Nephron (organoid): Measurements from ENCODE around the gene NPC1L1.
"Not testable (repeated sequence)": the region's sequence is repeated elsewhere in the genome, so short reads cannot be mapped to it uniquely, and the experiment has no call there.

ENCODE experiments used
- H3K27ac Mint-ChIP-seq, 3 experiments: 2 replicates each; pipeline ENCODE4 v1.8.0; 2020; ENCODE audit warnings: mixed read lengths in 3 of 3, mild to moderate bottlenecking in 2 of 3, moderate library complexity in 1 of 3
- H3K27me3 Mint-ChIP-seq: 2 replicates; pipeline ENCODE4 v1.8.0; 2021; ENCODE audit warnings: low read depth, mild to moderate bottlenecking, moderate library complexity, mixed read lengths
- H3K36me3 Mint-ChIP-seq: 2 replicates; pipeline ENCODE4 v1.8.0; 2020; ENCODE audit warnings: low read depth, mixed read lengths
- H3K4me1 Mint-ChIP-seq: 2 replicates; pipeline ENCODE4 v1.8.0; 2020; ENCODE audit warnings: mixed read lengths
- H3K4me3 Mint-ChIP-seq, 3 experiments: 2 replicates each; pipeline ENCODE4 v1.8.0; 2020; ENCODE audit warnings: mild to moderate bottlenecking in 3 of 3, mixed read lengths in 3 of 3, moderate library complexity in 2 of 3
- H3K9me3 Mint-ChIP-seq: 2 replicates; pipeline ENCODE4 v1.8.0; 2020; ENCODE audit warnings: mixed read lengths
- CTCF ChIP-seq, 3 experiments: fragments of 200-600 bp; sonication (generic); IDR thresholded peaks; one replicate each; pipeline ENCODE4 v1.5.0; 2021; ENCODE audit warnings: antibody characterized with exemption in 3 of 3; ENCODE audit not compliant: unreplicated experiment in 3 of 3

Gene NPC1L1

GRCh38 chr7:44566680-44567079 lies 25.6 kb upstream of the NPC1L1 start:
- Mint-ChIP-seq H3K36me3 (peaks cover 57% of the 10 kb centered on the region), H3K4me1 (no peaks in the 10 kb centered on the region), H3K4me3 (no peak overlapping the region), H3K27ac (no peak overlapping the region), H3K9me3 (no peaks in the 10 kb centered on the region), H3K27me3 (no peaks in the 10 kb centered on the region)
- no peak for TF ChIP-seq CTCF (IDR thresholded peaks at IDR 0.05; ENCODE audit: unreplicated experiment in 3 of 3)

DNA sequence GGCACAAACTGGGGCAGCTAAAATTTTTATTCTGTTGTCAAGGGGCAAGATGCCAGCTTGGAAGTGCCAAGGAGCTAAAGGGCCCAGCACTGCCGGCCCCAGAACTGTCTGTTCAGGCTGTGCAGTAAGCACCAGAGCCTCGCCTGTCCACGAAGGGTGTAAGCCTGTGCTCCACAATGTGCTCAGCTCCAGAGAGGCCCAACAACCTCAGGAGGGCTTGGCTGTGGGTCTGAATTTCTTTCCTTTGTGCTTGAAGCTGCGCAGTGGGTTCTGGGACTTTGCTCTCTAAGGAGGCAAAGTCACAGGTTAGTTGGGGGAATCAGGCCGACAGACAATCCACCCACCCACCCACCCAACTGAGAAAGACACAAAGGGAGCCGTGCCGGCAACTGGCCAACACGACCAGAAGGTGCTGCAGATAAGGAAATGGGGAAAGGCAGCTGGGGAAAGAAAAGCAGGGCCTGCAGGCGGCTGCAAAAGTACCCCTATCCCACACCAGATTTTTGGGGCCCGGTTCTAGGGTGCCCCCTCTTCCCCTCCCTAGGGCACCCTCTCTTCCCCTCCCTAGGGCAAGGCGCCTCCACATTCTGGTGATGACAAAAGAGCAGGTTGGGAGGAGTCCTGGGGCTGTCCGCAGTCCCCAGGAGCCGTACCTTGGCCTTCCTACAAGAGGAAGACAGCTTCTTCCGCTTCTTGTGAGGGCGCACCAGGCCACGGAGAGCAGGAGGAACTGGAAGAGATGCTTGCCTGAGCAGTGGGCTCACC lies 24.8 kb upstream of the NPC1L1 start:
- TF ChIP-seq CTCF (IDR thresholded peaks at IDR 0.05; ENCODE audit: unreplicated experiment in 3 of 3), result peak in 1 of 3 experiments; percentile 22
- Mint-ChIP-seq H3K36me3 (peaks cover 50% of the 10 kb centered on the region), H3K4me3 (no peak overlapping the region), H3K4me1 (no peaks in the 10 kb centered on the region), H3K27me3 (no peaks in the 10 kb centered on the region), H3K27ac (peak overlapping the region in 1 of 3 experiments; percentile 37), H3K9me3 (no peaks in the 10 kb centered on the region)

DNA sequence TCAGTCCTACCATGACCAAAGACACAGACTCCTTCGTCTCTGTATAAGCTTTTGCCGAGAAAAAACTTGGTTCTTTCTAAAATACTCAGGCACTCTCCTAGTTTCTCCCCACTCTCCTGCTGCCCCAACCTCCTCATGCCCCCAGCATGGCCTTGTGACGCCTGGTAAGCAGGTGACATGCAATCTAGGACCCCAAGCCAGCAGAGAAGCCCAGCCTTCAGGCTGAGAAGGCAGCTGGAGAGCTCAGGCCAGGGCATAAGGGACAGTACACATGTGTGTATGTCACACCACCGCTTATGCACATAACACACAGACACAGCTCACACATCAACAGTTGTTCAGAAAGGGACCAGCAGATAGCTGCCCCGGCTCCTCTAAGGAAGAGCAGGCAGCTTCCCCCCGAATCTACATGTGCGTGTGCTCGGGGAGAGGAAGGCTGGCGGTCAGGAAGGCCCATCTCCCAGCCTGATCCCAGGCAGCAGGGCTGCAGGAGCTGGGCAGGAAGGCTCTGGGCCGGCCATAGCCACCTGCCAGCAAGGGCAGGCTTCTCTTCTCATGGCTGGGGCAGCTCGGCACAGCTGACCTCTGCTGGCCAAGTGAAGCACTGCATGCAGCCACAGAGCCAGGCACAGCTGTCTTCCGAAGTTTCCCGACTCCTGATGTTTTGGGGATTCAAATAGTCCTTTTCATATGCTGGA lies 24.1 kb upstream of the NPC1L1 start:
- H3K36me3 Mint-ChIP-seq, result peaks cover 46% of the 10 kb centered on the region
- TF ChIP-seq CTCF (IDR thresholded peaks at IDR 0.05; ENCODE audit: unreplicated experiment in 3 of 3), result peak; percentile 89 to 92 (median 92)
- H3K4me1 Mint-ChIP-seq, result no peaks in the 10 kb centered on the region
- no peak overlapping the region for H3K4me3 Mint-ChIP-seq
- no peaks in the 10 kb centered on the region for H3K27me3 Mint-ChIP-seq
- peak overlapping the region in 1 of 3 experiments; percentile 37 for H3K27ac Mint-ChIP-seq
- no peaks in the 10 kb centered on the region for H3K9me3 Mint-ChIP-seq

DNA sequence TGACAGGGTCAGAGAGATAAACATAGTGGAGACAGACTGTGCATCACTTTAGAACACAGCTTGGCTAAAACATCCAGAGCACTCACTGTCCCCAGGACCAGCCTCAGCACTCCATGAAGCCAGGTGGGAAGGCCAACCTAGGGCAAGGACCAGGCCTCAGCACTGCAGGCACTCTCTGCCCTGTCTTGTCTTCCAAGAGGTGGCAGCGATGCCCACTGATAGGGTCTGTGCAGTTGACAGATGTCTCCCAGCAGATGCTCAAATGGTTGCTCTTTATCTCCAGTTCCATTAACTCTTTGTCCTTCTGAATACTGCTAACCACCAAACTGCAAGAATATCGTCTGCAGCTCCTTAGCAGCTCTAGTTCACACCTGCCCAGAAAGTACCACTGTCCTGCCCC lies 23.5 kb upstream of the NPC1L1 start:
- H3K4me1 Mint-ChIP-seq, result no peaks in the 10 kb centered on the region
- H3K27me3 Mint-ChIP-seq, result no peaks in the 10 kb centered on the region
- no peak for TF ChIP-seq CTCF (IDR thresholded peaks at IDR 0.05; ENCODE audit: unreplicated experiment in 3 of 3)
- H3K27ac Mint-ChIP-seq, result no peak overlapping the region
- H3K4me3 Mint-ChIP-seq, result no peak overlapping the region
- H3K36me3 Mint-ChIP-seq, result peaks cover 40% of the 10 kb centered on the region
- H3K9me3 Mint-ChIP-seq, result no peaks in the 10 kb centered on the region

- Mint-ChIP-seq H3K4me1 (no peaks in the 10 kb centered on the region), H3K36me3 (peaks cover 26% of the 10 kb centered on the region), H3K27me3 (no peaks in the 10 kb centered on the region), H3K4me3 (no peak overlapping the region), H3K9me3 (no peaks in the 10 kb centered on the region), H3K27ac (no peak overlapping the region)
- TF ChIP-seq CTCF (IDR thresholded peaks at IDR 0.05; ENCODE audit: unreplicated experiment in 3 of 3), result no peak
Observed at GRCh38 chr7:44563171-44563679, 22.1 kb upstream of the NPC1L1 start.

DNA sequence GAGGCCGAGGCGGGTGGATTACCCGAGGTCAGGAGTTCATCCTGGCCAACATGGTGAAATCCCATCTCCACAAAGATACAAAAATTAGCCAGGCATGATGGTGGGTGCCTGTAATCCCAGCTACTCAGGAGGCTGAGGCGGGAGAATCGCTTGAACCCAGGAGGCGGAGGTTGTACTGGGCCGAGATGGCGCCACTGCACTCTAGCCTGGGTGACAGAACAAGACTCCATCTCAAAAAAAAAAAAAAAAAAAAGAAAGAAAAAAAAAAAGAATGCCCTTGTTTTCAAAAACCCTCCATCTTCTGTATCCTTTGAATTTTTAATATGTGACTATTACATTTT lies 21.5 kb upstream of the NPC1L1 start:
- H3K27ac Mint-ChIP-seq, H3K4me1 Mint-ChIP-seq, H3K27me3 Mint-ChIP-seq, H3K9me3 Mint-ChIP-seq, H3K4me3 Mint-ChIP-seq: not testable (repeated sequence)
- H3K36me3 Mint-ChIP-seq, result peaks cover 22% of the 10 kb centered on the region
